ENCODE measurements around the gene TRIM72. TPM values are rescaled to one million over a fixed set of nuclear protein-coding genes. Genes with fewer than 3 reads are reported as not detected.
"Not testable (repeated sequence)": the region's sequence is repeated elsewhere in the genome, so short reads cannot be mapped to it uniquely, and the experiment has no call there.

The TRIM72 gene
- total RNA-seq, 4 donors from 2014 or later, result under 0.01 to 0.60 (median 0.21) TPM; not detected in 1

GRCh38 chr16:31196324-31197088 is 17.4 kb upstream of the TRIM72 start:
- Histone ChIP-seq H3K4me3 (no peak overlapping the region), H3K36me3 (peaks cover 0 to 86% (median 11%) of the 10 kb centered on the region in 3 donors), H3K27me3 (no peaks in the 10 kb centered on the region), H3K9me3 (no peaks in the 10 kb centered on the region), H3K27ac (no peak overlapping the region), H3K4me1 (peaks cover 0 to 17% (median 9%) of the 10 kb centered on the region in 4 donors)
- TF ChIP-seq EP300 (IDR thresholded peaks at IDR 0.05) (no peak), POLR2A (IDR thresholded peaks at IDR 0.05) (no peak), CTCF (IDR thresholded peaks at IDR 0.05) (no peak)
- 80 to 90% methylated on average over 11 to 17 of the region's 17 CpGs for WGBS, 2 donors
- DNase-seq (ENCODE audit: low spot score in 2 of 2), result no peak

GRCh38 chr16:31198207-31198882 is 15.6 kb upstream of the TRIM72 start:
- Histone ChIP-seq H3K9me3 (no peaks in the 10 kb centered on the region), H3K27me3 (no peaks in the 10 kb centered on the region), H3K36me3 (peaks cover 0 to 68% (median 0%) of the 10 kb centered on the region in 3 donors), H3K4me1 (peaks cover 0 to 29% (median 17%) of the 10 kb centered on the region in 4 donors), H3K27ac (no peak overlapping the region), H3K4me3 (no peak overlapping the region)
- TF ChIP-seq EP300 (IDR thresholded peaks at IDR 0.05), result no peak
- 59 to 68% methylated on average over 7 of the region's 7 CpGs for WGBS, 2 donors
- no peak for DNase-seq (ENCODE audit: low spot score in 2 of 2)

- WGBS, 2 donors, result 87 to 90% methylated on average over 5 of the region's 5 CpGs
- peaks cover 0 to 56% (median 0%) of the 10 kb centered on the region in 3 donors for H3K36me3 ChIP-seq
- no peak for DNase-seq (ENCODE audit: low spot score in 2 of 2)
- TF ChIP-seq EP300 (IDR thresholded peaks at IDR 0.05) (no peak), CTCF (IDR thresholded peaks at IDR 0.05) (no peak), POLR2A (IDR thresholded peaks at IDR 0.05) (no peak)
- no peak overlapping the region for H3K4me3 ChIP-seq
- H3K27me3 ChIP-seq, result no peaks in the 10 kb centered on the region
- no peak overlapping the region for H3K27ac ChIP-seq
- H3K9me3 ChIP-seq, result no peaks in the 10 kb centered on the region
- peaks cover 0 to 36% (median 17%) of the 10 kb centered on the region in 4 donors for H3K4me1 ChIP-seq
These were observed 14.4 kb upstream of the TRIM72 start for GRCh38 chr16:31199430-31200041.

- peaks cover 0 to 36% (median 17%) of the 10 kb centered on the region in 4 donors for H3K4me1 ChIP-seq
- not testable (repeated sequence) for H3K4me3 ChIP-seq; DNase-seq (ENCODE audit: low spot score in 2 of 2); H3K27ac ChIP-seq; H3K27me3 ChIP-seq; H3K9me3 ChIP-seq
- 88% methylated on average over 8 of the region's 8 CpGs for WGBS, 2 donors
- H3K36me3 ChIP-seq, result peaks cover 0 to 50% (median 0%) of the 10 kb centered on the region in 3 donors
These were observed 13.8 kb upstream of the TRIM72 start for GRCh38 chr16:31200111-31200510.

- Histone ChIP-seq H3K4me1 (peaks cover 0 to 36% (median 17%) of the 10 kb centered on the region in 4 donors), H3K27me3 (no peaks in the 10 kb centered on the region), H3K4me3 (peak overlapping the region in 2 of 4 donors; percentile 61 to 80), H3K36me3 (peaks cover 0 to 41% (median 0%) of the 10 kb centered on the region in 3 donors), H3K27ac (peak overlapping the region in 1 of 4 donors; percentile 66), H3K9me3 (no peaks in the 10 kb centered on the region)
- DNase-seq (ENCODE audit: low spot score in 2 of 2), result no peak
- no peak for TF ChIP-seq CTCF (IDR thresholded peaks at IDR 0.05)
- no peak for TF ChIP-seq EP300 (IDR thresholded peaks at IDR 0.05)
- WGBS, 2 donors, result 48 to 55% methylated on average over 8 of the region's 8 CpGs
These were observed 12.9 kb upstream of the TRIM72 start for GRCh38 chr16:31200821-31201568.
